ENCODE data around the gene TESK1. TPM values are rescaled to one million over a fixed set of nuclear protein-coding genes. Genes with fewer than 3 reads are reported as not detected.
"Not testable (repeated sequence)": the region's sequence is repeated elsewhere in the genome, so short reads cannot be mapped to it uniquely, and the experiment has no call there.

TESK1 gene
- polyA plus RNA-seq, 4 donors: 33.4 to 49.4 (median 34.7) TPM

GRCh38 chr9:35611230-35611797 lies 6.3 kb downstream of the TESK1 start:
- no peak for DNase-seq (ENCODE audit: low read depth in 4 of 4, low spot score in 3 of 4)

GRCh38 chr9:35612066-35612465 lies 7.0 kb downstream of the TESK1 start:
- not testable (repeated sequence) for DNase-seq (ENCODE audit: low read depth in 4 of 4, low spot score in 3 of 4)

DNA sequence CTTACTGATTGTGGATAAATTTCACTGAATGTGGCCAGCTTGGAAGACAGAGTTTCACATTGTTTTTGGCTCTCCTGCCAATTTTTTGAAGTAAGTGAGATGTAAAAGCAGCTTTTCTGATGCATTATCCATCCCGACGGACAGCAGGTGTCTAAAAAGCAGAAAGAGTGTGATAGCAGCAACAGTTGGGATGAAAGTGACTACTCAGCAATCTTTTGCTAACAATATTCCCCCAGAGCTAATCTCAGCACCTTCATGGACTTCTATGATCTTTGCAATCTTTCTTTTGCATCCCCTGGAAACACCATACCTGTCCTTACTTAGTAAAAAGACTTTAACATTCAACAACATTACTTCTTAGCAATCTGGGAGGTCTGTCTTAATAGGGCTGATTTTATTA lies 7.8 kb downstream of the TESK1 start:
- no peak for DNase-seq (ENCODE audit: low read depth in 4 of 4, low spot score in 3 of 4)

- no peak for DNase-seq (ENCODE audit: low read depth in 4 of 4, low spot score in 3 of 4)
Measured at GRCh38 chr9:35615981-35616680, 11.1 kb downstream of the TESK1 start.

DNA sequence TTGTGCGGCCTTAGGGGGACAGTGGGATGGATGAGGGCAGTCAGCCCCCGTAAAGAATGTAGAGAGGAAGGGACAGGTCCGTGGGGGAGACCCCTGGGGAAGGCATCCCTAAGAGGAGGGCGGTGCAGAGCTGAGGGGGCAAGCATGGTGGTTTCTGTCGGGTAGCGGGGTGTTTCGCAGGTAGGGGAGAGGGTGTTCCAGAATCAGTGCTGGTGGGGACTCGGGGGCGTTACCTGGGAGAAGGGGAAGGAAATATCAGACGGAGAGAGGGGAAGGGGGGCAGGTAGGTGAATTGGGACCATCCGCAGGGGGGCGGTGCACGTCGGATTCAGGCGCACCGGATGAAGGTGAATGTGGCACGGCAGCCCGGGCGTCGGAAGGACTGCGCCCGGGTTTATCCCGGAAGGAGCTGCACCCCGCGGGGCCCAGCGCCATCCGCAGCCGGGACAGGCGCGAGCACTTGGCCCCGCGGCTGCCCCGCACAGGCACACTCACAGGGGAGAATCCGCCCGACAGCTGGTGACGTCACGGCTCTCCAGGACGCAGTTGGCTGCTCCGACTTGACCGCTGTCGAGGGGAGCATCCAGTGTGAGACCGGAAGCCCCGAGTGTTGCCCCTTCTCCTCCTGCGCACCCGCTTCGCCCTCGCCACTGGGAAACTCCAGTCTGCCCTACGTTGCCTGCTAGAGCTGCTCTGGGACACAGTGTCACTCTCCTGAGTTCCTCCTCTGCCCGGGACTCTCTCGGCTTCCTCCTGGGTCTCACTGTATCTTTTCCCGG lies 11.8 kb downstream of the TESK1 start:
- DNase-seq (ENCODE audit: low read depth in 4 of 4, low spot score in 3 of 4): no peak

DNA sequence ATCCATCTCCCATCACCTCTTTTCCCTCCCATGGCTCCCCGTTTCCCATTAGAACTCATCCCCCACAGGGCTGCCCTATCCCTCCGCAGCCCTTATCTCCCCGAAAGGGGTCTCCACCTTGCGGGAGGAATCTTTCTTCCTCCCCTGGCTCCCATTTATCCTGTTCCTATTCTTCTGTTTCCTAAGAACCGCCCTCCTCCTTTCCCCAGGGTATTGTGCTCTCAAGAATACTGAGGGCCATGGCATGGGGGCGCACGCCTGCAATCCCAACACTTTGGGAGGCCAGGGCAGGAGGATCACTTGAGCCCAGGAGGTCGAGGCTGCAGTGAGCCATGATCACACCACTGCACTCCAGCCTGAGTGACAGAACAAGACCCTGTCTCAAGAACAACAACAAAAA lies 12.5 kb downstream of the TESK1 start:
- DNase-seq (ENCODE audit: low read depth in 4 of 4, low spot score in 3 of 4): no peak

DNA sequence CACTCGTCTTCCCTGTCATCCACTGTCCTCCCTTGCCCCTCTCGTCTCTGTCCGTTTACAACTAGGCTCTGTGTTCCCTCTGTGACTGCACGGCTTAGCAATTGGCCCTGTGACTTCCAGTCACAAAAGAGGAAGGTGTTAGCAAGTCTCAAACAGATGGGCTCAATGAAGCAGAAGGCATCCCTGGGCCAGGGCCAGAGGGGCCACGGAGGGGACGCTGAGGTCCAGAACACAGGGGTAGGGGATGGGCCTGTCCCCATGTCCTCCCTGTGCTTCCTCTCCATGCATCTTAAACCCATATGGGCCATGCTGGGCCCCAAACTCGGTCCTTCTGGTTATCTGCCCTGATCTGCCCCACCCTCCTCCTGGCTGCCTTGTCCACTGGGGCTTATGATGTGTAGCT lies 13.3 kb downstream of the TESK1 start, which contains the start of gene CD72:
TSS of gene CD72 (minus strand) at position 89 of the 403 bp plus-strand sequence. CDS start 110 bp downstream, outside the sequence.
- DNase-seq (ENCODE audit: low read depth in 4 of 4, low spot score in 3 of 4): no peak

GRCh38 chr9:35618854-35619799 lies 14.1 kb downstream of the TESK1 start:
- no peak for DNase-seq (ENCODE audit: low read depth in 4 of 4, low spot score in 3 of 4)

GRCh38 chr9:35619800-35620158 lies 14.7 kb downstream of the TESK1 start:
- no peak for DNase-seq (ENCODE audit: low read depth in 4 of 4, low spot score in 3 of 4)

DNA sequence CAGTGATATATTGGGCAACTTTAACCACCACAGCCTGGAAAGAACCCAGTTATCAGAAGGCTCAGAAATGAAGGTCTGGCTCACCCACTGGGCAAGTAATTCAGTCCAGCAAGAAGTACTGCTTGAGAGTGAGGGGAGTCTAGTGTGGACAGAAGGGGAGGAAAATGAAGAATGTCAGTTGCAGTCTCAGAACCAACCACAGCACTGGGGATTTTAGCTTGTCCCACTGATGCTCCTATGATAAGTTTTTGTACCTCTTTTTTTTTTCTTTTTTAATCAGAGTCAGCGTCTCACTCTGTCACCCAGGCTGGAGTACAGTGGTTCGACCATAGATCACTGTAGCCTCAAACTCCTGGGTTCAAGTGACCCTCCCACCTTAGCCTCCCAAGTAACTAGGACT lies 22.5 kb downstream of the TESK1 start:
- no peak for DNase-seq (ENCODE audit: low read depth in 4 of 4, low spot score in 3 of 4)

DNA sequence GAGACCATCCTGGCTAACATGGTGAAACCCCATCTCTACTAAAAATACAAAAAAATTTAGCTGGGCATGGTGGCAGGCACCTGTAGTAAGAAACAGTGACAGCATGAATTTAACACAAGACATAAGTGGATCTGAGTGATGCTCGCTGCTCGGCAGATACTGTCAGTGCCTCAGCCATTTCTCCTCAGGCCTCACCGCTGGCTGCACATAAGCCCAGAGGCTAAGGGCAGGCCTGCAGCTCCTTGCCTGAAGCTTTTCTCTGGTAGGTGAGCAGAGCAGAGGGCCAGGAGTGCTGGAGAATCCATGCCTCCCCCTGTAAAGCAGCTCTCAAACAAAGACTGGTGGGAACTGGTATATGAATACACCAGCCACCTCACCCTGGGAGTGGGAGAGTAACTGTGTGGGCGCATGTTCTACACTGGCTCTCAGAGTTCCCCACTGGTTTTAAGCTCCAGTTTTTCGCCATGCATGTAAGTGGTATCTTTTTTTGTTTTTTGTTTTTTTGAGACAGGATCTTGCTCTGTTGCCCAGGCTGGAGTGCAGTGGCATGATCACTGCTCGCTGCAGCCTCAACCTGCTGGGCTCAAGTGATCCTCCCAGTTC lies 23.4 kb downstream of the TESK1 start:
- no peak for DNase-seq (ENCODE audit: low read depth in 4 of 4, low spot score in 3 of 4)

DNA sequence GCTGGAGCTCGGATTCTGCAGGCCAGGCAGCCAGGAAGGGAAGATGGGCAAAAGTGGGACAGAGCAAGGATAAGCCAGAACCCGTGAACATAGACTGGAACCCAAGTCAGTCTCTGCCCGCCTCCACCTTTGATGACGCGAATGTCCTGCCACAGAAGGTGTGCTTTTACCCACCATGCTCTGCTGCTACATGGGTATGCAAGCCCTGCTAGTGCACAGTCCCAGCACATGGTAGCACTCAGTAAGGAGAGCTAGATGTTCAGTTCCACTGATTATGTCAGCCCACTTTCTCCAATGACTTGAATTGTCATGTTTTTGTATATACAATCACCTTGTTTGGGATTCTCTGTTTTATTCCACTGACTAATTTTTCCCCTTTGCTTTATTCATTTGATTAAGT lies 24.5 kb downstream of the TESK1 start:
- no peak for DNase-seq (ENCODE audit: low read depth in 4 of 4, low spot score in 3 of 4)

DNA sequence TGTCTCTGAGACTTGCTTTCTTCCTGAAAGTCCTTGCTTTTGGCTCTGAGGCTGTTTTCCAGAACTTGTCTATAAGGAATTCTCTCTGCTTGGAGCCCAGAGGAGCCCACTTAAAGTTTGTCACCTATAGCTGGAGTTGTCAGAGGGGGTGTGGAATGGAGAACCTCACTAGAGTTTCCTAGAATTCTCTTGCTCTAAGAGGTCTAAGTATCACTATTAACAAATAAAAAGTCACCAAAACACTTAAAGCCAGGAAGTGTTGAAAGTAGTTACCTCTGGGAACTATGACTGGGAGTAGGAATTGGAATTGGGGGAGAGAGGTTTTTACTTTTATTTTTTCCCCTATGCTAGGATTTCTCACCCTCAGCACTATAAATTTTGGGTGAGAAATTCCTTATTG lies 30.7 kb downstream of the TESK1 start:
- no peak for DNase-seq (ENCODE audit: low read depth in 4 of 4, low spot score in 3 of 4)

DNA sequence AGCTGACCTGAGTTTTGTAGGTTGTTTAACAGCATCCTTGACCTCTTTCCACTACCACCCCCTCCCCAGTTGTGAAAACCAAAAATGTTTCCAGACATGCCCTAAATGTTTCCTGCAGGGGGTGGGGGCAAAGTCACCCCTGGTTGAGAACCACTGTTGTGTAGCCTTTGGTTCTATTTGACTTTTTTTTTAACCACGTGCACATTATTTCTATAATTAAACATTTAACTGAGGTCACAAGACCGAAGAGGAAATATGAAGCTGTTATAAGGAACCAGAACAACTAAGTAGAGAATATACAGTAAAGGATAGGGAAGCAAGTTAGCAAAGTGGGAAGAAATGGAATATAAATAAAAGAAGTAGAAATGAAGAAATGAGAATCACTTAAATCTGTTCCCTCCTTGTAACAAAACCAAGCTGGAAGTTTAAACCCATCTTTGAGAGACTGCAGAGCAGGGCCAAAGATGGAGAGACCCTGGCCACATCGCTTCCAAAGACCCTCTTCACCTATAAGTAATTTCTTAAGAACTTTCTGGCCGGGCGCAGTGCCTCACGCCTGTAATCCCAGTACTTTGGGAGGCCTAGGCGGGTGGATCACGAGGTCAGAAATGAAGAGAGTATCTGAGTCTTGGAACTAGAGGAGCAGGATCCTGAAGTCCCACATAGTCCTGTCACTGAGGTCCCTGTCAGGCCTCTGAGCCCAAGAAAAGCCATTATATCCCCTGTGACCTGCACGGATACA lies 31.2 kb downstream of the TESK1 start:
- DNase-seq (ENCODE audit: low read depth in 4 of 4, low spot score in 3 of 4): no peak

DNA sequence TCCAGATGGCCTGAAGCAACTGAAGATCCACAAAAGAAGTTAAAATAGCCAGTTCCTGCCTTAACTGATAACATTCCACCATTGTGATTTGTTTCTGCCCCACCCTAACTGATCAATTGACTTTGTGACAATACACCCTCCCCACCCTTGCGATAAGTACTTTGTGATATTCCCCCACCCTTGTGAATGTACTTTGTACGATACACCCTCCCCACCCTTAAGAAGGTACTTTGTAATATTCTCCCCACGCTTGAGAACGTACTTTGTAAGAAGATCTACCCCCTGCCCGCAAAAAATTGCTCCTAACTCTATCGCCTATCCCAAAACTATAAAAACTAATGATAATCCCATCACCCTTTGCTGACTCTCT lies 31.8 kb downstream of the TESK1 start:
- not testable (repeated sequence) for DNase-seq (ENCODE audit: low read depth in 4 of 4, low spot score in 3 of 4)

- not testable (repeated sequence) for DNase-seq (ENCODE audit: low read depth in 4 of 4, low spot score in 3 of 4)
Measured at GRCh38 chr9:35637427-35637955, 32.4 kb downstream of the TESK1 start.

DNA sequence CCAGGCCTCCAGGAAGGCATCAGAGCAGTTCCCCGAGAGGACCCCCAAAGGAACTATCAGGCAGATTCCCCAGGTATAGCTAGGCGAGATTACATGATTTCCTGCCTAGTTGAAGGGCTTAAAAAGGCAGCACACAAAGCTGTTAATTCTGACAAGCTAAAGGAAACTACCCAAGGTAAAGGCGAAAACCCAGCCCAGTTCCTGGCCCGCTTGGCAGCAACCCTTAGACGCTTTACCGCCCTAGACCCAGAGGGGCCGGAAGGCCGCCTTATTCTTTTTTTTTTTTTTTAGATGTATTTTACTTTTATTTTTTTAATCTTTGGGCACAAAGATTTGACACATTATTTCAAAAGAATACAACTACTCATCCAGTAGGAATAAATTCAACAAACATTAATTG lies 33.7 kb downstream of the TESK1 start:
- DNase-seq (ENCODE audit: low read depth in 4 of 4, low spot score in 3 of 4): not testable (repeated sequence)

DNA sequence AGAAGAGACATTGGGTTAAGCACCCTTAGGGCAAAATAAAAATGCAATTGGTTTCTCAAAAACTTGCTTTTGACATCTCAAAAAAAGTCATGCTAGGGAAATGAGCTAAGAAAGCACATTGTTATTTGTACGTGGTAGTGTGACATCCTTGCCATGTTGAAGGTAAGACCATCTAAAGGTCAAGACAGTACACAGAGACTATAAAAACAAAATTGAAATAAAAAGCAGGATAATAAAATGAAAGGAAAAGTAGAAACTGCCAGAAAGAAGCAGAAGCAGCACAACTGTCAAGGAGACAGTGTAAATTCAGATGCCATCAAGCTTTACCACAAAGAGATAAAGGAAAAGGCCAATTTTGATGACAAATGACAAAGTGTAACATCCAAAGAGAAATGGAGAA lies 34.2 kb downstream of the TESK1 start:
- not testable (repeated sequence) for DNase-seq (ENCODE audit: low read depth in 4 of 4, low spot score in 3 of 4)

- DNase-seq (ENCODE audit: low read depth in 4 of 4, low spot score in 3 of 4): no peak
Measured at GRCh38 chr9:35639631-35640030, 34.6 kb downstream of the TESK1 start.
